ENCODE measurements around the gene MAP3K21.

The MAP3K21 gene

DNA sequence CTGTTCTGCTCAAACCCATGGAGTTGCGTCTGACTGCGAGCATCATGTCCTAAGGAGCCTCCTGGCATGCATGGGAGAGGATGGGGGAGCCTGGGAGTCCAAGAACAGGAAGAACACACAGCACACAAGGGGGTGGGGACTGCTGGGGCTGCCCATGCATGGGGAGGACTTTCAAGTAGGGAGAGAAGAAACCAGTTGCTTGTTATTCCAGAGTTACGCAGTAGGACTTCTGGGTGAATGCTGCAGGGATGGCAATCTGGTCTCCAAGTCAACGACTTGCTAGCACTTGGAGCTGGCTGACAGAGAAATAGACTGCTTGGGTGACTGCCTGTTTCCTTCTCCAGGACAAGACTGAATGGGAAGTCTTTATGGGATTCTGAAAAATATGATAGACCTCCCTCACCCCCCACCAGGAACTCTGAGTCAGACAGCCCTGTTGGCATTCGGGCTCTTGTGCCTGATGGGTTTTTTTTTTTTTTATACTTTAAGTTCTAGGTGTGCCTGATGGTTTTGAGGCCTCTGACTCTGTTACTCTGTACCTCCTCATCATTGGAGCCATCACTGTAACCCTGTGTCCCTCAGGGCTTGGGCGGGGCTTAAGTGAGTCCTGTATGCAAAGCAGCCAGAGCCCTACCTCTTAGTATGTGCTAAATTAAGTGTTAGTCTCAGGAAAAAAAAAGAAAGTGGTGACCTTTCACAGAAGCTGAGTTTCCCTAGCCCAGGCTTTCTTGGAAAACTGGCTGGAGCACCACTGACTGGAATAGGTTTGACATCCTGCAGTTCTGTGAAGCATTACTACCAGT is 30.3 kb downstream of the MAP3K21 start:
- in situ Hi-C loops (cut with HindIII; ENCODE audit: low sequenced_read_pairs): no loop called here

DNA sequence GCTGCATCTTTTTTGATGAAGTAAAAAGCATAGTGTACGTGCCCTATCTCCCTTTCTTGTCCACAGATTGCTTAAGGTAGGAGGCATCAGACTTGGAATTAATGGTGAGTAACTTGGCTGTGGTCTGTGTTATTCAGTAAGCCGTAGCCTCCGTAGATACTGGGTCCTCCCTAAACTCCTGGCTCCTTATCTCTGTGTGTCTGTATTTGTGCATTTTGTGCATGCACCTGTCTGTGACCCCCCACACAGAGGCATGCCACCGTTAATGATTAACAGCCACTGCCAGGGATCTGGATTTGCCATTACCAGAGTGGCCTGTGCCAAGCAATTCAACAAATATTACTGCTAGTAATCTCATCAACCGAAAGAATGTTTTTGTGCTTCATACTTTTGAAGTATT is 31.9 kb downstream of the MAP3K21 start:
- in situ Hi-C loops (cut with HindIII; ENCODE audit: low sequenced_read_pairs): no loop called here

DNA sequence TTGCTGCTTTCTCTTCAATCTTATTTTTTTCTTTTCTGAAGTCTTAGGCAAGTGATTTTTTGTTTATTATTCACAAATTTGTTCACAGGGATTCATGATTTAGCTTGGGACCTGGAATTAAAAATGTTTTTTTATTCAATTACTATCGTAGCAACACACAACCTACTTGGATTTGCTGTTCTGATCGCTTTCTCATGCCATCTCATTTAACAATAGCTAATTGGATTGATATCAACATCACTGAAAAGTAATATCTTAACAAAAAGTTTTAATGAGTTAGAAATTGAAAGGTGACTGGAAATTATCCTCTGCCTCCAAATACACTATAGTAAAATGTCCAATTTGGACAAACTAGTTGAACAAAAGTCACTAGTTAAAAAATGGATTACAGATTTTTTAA is 32.4 kb downstream of the MAP3K21 start:
- in situ Hi-C loops (cut with HindIII; ENCODE audit: low sequenced_read_pairs): no loop called here

DNA sequence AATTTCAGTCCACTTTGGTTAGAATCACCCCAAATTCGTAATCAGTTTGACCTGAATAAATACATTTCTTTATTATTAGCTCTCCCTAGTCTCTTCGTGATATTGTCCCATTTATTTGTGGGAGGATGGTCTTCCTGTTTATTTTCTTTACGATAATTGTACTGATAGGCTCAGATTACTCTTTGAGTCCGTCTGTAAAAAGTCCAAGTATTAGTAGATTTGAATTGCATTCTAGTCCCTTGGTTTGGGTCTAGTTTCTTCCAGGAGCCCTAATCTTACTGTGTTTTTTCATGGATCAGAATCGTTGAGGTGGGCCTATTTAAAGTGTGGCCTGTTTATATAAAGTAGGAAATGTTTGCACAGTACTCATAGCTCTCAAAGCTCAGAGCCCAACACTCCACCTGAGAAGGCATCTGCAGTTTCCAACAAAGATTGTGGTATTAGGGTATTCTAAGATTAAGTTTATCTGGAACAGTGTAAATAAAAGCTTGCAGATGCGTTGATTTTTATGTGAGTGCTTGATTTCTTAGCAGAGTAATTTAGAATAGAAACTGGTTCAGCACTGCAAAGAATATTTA is 33.1 kb downstream of the MAP3K21 start:
- in situ Hi-C loops (cut with HindIII; ENCODE audit: low sequenced_read_pairs): no loop called here

DNA sequence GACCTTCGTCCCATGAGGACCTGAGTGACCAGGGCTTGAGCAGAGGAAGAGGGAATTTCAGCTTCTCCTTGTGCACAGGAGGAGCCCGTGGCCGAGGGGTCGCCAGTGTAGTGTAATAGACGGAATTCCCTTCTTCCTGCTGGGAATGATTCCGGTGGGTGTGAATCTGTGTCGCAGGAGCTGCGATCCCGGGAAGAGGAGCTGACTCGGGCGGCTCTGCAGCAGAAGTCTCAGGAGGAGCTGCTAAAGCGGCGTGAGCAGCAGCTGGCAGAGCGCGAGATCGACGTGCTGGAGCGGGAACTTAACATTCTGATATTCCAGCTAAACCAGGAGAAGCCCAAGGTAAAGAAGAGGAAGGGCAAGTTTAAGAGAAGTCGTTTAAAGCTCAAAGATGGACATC is 34.4 kb downstream of the MAP3K21 start:
- in situ Hi-C loops (cut with HindIII; ENCODE audit: low sequenced_read_pairs): no loop called here

DNA sequence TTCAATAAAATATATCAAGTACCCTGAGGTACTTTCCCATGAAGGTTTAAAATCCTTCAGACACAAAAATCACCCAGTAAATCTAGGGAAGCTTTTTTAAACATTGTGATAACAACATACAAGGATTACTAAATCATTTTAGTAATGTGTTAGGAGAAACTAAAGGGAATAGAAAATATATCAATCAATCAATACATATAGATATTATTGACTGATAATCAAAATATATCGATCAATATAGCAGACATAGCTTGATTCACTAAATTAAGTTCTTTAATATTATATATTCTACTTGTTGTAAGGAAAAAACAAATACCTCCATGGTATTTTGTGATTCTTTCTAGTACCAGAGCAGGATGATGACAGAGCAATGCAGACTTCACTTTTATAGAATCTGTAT is 35.2 kb downstream of the MAP3K21 start:
- in situ Hi-C loops (cut with HindIII; ENCODE audit: low sequenced_read_pairs): no loop called here

DNA sequence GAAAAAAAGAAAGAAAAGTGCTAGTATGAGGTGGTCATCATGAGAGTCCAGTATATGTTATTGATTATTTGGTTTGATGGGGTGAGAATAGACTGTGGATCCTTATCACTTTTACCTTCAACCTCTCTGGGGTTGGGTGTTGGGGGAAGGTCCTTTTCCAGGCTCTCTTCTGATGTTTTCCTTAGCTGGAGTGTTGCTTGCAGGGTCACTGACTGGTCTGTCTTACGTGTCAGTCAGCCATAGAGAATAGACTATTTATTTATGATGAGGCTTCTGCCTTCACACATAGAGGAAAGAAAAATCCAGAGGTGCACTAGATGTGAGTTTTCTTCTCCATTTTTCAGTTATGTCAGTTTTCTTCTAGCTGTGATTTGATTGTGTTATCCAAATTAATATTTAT is 36.5 kb downstream of the MAP3K21 start:
- in situ Hi-C loops (cut with HindIII; ENCODE audit: low sequenced_read_pairs): no loop called here

DNA sequence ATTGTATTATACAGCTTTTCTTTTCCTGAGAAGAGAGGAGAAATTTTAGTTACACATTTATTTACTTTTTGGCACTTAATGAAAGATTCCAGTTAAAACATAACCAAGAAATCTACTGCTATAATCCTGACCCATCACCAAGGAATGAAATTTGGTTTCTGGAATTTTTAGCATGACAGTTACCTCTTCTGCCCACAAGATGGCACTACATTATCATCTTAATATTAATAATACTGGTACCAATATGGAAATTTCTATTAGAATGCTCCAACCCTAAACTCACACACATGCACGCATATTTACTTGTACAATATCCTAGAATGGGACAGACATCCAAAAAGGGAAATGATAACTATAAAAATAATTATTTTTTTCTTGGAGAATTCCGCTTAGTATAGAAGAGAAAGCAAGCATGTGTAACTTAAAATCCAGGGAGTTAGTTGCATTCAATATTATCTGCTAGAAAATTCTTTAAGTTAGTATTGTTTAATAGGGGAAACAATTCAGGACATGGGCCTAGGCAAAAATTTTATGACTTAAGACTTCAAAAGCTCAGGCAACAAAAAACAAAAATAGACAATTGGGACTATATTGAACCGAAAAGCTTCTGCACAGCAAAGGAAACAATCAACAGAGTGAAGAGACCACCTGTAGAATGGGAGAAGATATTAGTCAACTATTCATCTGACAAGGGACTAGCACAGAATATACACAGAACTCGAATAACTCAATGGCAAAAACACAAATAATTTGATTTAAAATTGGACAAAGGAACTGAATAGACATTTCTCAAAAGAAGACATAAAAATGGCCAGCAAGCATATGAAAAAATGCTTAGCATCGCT is 37.4 kb downstream of the MAP3K21 start:
- in situ Hi-C loops (cut with HindIII; ENCODE audit: low sequenced_read_pairs): no loop called here

DNA sequence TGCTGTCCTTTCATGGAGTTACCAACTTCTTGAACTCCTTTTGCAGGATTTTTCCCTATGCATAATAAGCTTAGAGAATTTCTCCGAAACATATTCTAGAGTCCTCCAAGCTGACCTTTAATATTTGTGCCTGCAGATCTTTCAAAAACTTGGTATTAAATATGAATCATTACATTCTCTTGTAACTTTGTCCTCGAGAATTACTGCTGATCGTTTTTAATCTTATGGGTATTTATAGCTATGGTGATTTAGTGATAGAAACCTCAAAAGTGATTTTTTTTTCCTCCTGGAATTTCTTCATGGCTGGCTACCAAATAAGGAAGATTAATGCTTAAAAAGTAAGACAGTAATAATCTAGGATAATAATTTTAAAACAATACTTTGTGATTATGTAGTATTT is 39.1 kb downstream of the MAP3K21 start:
- in situ Hi-C loops (cut with HindIII; ENCODE audit: low sequenced_read_pairs): no loop called here

DNA sequence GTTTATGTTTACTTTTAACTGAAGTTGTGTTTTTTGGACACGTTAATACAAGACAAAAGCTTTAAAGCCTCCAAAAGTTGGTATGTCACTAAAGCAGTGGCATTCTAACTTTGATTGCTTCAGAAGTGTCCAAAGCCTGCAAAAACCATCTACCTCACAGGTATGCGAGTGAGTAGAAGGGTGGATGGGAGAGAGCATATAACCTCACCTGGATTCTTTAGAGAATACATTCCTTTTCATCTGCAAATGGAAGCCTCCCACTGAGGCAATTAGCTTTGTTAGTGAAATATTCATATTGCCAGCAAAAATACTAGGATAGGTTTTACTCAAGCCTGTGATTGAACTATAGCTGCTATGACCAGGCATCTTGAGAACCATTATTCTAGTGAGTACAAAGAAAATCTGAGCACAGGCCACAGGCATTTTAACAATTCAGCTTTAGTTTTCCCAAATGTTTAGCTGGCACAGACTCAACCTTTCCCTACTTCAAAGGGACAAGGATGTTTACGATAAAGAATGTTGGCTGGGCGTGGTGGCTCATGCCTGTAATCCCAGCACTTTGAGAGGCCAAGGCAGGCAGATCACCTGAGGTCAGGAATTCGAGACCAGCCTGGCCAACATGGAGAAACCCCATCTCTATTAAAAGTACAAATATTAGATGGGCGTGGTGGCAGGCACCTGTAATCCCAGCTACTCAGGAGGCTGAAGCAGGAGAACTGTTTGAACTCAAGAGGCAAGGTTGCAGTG is 39.7 kb downstream of the MAP3K21 start:
- in situ Hi-C loops (cut with HindIII; ENCODE audit: low sequenced_read_pairs): no loop called here

DNA sequence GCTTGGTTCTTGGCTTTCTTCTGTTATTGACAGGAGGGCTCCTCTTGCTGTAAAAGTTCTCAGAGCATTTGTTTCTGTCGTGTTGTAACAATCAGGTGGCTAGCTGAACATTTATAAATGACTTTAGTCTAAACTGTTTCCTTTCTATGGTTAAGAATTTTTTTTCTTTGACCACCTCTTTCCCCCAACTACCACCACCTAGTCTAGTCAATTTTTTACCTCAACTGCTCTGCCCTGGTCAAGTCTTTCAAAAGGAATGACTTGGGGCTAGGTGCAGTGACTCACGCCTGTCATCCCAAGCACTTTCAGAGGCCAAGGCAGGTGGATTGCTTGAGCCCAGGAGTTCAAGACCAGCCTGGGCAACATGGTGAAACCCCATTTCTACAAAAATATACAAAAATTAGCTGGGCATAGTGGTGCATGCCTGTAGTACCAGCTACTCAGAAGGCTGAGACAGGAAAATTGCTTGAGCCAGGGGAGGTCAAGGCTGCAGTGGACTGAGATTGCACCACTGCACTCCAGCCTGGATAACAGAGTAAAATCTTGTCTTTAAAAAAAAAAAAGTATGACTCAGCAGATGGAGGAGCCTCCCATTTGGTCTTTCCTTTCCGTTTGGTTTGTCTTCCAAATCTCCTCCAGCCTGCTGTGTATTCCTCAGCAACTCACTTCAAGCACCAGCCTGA is 40.7 kb downstream of the MAP3K21 start:
- in situ Hi-C loops (cut with HindIII; ENCODE audit: low sequenced_read_pairs): no loop called here

DNA sequence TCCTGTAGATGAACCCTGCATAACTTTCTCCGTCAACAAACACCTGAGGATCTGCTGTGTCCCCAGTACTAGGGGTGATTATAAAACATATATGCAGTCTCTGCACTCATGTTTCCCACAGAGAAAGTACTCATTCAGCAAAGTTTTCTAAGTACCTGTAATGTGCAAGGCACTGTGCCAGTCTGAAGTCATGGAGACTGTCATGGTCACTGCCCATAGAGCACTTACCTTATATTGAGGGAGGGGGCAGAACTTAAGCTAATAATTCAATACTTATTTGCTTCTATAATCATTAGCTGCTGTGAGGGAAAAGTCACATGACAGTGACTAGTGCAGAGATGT is 41.2 kb downstream of the MAP3K21 start:
- in situ Hi-C loops (cut with HindIII; ENCODE audit: low sequenced_read_pairs): no loop called here

DNA sequence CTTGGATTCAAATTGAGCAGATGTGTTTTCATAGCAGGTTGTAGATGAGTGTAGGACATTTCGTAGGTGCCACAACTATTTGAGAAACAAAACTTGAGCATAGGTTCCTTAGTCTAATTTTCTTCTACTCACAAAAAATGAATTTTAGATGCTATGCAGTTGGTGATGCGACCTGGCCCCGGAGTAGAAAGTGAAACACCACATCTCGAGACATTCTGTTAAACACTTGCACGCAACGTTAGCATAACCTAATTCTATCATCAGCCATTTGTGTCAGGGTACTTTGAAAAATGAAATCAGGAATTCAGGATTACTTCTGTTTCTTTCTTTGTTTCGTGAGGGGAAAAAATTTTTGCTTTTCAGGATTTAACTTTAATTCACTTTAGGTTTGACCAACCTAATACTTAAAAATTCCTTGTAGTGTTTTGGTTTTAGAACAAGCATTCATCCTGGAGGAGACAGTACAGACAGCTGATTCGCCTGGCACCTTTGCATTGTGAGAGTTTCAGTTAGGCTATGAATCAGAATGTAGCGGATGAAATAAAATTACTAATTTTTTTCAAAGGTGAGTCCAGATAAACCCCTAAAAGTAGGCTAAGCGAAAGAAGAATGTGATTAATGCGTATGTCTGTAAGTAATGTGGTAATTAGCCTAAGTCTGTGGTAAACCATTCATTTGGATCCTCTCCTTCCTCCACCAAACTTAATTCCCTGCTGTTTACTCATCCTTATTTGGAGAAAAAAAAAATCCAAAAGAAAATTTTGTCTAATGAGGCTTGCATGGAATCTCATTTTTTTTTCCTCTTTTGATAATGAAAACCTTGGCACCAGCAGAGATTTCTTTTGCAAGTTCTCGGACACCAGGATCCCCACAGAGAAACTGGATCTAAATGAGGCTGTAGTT is 44.9 kb downstream of the MAP3K21 start:
- in situ Hi-C loops (cut with HindIII; ENCODE audit: low sequenced_read_pairs): no loop called here

DNA sequence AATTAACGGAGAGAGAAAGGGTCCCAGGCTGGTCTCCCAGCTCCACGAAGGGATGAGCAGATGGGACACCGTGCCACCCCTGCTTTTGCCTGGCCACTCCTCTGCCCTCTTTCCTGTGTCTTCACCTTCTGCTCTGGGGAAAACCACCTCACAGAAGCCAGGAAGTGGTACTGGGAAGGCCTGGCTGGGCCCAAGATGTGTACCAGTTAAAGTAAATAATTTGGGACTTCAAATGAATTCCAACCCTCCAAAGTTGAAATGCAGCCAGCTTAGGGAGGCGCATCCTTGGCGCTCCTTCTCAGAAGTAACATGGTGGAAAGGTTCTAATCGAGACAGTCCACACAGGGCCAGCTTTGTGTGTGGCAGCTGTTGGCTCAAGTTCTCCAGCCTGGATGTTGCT is 45.7 kb downstream of the MAP3K21 start:
- in situ Hi-C loops (cut with HindIII; ENCODE audit: low sequenced_read_pairs): no loop called here

DNA sequence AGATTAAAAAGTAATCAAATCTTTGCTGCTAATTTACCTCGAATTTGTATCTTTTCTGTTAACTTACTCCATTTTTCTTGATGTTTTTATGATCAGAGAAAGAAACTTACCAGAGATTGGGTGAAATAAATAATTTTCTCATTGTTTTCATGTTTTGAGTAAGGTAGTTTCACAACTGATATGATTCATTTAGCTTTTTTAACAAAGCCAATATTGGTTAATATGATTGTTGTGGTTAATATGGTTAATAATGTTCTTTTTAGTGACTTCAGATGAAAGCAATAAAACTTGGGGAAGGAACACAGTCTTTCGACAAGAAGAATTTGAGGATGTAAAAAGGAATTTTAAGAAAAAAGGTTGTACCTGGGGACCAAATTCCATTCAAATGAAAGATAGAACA is 48.1 kb downstream of the MAP3K21 start:
- in situ Hi-C loops (cut with HindIII; ENCODE audit: low sequenced_read_pairs): no loop called here

DNA sequence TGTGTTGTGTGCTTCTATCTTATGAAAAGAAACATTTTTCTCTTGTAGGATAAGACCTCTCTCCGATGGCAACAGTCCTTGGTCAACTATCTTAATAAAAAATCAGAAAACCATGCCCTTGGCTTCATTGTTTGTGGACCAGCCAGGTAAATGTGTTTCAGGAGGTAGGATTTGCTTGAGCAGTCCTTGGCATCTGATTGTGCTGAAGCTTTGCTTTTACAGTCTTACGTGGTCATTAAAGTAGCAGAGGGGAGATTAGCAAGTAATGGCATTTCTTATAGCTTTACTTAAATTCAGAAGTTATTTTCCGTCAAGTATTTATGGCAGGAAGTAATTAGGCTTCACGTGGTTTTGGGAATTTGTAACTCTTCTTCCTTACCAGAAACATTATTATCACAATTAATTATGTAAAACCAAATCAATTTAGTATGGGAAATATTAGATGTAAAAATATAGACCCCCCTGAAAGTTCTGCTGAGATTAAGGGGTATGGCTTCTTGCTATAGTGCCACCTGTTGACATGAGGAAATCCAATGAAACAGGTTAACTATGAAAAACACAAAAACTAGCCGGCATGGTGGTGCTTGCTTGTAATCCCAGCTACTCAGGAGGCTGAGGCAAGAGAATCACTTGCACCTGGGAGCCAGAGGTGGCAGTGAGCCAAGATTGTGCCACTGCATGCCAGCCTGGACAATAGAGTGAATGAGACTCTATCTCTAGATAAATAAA is 49.0 kb downstream of the MAP3K21 start:
- in situ Hi-C loops (cut with HindIII; ENCODE audit: low sequenced_read_pairs): no loop called here

DNA sequence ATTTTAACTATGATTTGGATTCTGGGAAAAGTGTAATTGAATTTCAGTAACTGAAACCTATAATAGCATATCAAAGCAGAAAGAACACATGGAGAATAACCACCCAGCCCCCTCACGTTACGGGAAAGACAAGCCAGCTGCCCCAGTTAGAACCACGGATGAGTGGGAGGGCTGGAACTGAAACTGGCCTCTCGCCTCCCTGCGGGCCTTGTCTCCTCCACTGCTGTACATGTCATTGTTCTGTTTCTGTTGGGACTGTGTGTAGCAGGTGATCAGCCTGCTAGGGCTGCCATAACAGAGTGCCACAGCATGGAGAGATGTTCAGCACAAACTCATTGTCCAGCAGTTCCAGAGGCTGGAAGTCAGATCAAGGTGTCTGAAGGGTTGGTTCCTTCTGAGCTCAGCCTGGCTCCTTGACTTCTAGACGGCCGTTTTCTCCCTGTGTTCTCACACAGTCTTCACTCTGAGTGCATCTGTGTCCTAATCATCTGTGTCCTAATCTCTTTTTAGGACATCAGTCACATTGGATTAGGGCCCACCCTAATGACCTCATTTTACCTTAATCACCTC is 52.4 kb downstream of the MAP3K21 start:
- in situ Hi-C loops (cut with HindIII; ENCODE audit: low sequenced_read_pairs): no loop called here

DNA sequence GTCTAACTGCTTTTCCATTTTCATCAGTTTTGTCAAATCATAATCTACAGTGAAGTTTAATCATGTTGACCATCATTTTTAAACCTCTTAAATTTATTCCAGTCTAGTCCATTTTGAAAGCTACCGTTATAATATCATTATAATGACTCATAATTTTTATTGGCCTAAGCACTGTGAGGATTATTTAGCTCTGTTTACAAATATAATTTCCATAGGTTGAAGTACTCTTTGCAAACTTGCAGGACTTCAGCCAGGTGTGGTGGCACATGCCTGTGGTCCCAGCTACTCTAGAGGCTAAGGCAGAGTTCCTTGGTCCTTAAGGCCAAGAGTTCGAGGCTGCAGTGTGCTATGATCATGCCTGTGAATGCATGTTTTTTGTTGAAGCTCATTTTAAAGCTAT is 54.3 kb downstream of the MAP3K21 start:
- in situ Hi-C loops (cut with HindIII; ENCODE audit: low sequenced_read_pairs): no loop called here

DNA sequence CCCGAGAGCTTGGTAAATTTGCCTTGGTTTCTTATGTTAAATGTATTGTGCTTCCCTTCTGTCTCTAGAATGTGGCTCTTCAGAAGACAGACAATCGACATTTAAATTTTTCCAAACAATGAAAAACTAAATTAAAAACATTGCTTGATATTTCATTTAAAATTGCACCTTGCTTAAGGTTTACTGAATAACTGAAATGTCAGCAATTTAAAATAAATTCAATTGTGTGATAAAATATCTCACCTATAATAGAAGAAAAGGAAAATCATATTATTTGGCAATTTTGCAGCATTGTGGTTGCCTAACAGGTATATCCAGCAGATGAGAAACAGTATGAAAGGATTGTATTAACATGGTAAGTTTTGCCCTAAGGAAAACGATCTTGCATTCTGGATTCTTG is 56.5 kb downstream of the MAP3K21 start:
- in situ Hi-C loops (cut with HindIII; ENCODE audit: low sequenced_read_pairs): no loop called here
